ENCODE data around the gene CD22. TPM values are rescaled to one million over a fixed set of nuclear protein-coding genes. Genes with fewer than 3 reads are reported as not detected.
A peak's percentile ranks its signal among the peaks of the same experiment; 100 is the strongest.

The CD22 gene
- total and polyA plus RNA-seq, 3 donors from 2014 or later = 10.1 to 15.0 (median 15.0) TPM

- TF ChIP-seq POLR2A (IDR thresholded peaks at IDR 0.05) (no peak), CTCF (IDR thresholded peaks at IDR 0.05) (no peak)
- no peak for DNase-seq
- Histone ChIP-seq H3K36me3 (ENCODE audit: low read depth, missing control alignments) (no peaks in the 10 kb centered on the region), H3K9me3 (no peaks in the 10 kb centered on the region), H3K27me3 (no peaks in the 10 kb centered on the region), H3K27ac (no peak overlapping the region), H3K4me3 (no peak overlapping the region), H3K4me1 (no peaks in the 10 kb centered on the region)
- intact Hi-C loops (cut with DNase I; ENCODE audit: low total_unique reads) = no loop called here
- 87 to 92% methylated on average over 9 to 11 of the region's 11 CpGs for WGBS, 2 donors
These were observed 11.4 kb downstream of the CD22 start for GRCh38 chr19:35340431-35340830.

- Histone ChIP-seq H3K9me3 (no peaks in the 10 kb centered on the region), H3K4me1 (no peaks in the 10 kb centered on the region), H3K4me3 (no peak overlapping the region), H3K36me3 (ENCODE audit: low read depth, missing control alignments) (no peaks in the 10 kb centered on the region), H3K27ac (no peak overlapping the region), H3K27me3 (no peaks in the 10 kb centered on the region)
- 84 to 93% methylated on average over 16 of the region's 16 CpGs for WGBS, 2 donors
- intact Hi-C loops (cut with DNase I; ENCODE audit: low total_unique reads) = no loop called here
- TF ChIP-seq POLR2A (IDR thresholded peaks at IDR 0.05) (no peak), CTCF (IDR thresholded peaks at IDR 0.05) (no peak)
- DNase-seq = no peak
These were observed 12.0 kb downstream of the CD22 start for GRCh38 chr19:35341006-35341405.

- DNase-seq = no peak
These were observed 12.7 kb downstream of the CD22 start for GRCh38 chr19:35341565-35342225.

GRCh38 chr19:35342430-35342829, 13.4 kb downstream of the CD22 start:
- 84 to 87% methylated on average over 5 of the region's 5 CpGs for WGBS, 2 donors
- no peak for DNase-seq
- no peak for TF ChIP-seq POLR2A (IDR thresholded peaks at IDR 0.05)
- no peak for TF ChIP-seq CTCF (IDR thresholded peaks at IDR 0.05)

More at GRCh38 chr19:35341565-35342225, 12.7 kb downstream of the CD22 start:
- H3K4me1 ChIP-seq = no peaks in the 10 kb centered on the region
- H3K27ac ChIP-seq = no peak overlapping the region
- TF ChIP-seq CTCF (IDR thresholded peaks at IDR 0.05) (no peak), POLR2A (IDR thresholded peaks at IDR 0.05) (no peak)
- intact Hi-C loops (cut with DNase I; ENCODE audit: low total_unique reads) = no loop called here
- no peaks in the 10 kb centered on the region for H3K9me3 ChIP-seq
- no peaks in the 10 kb centered on the region for H3K36me3 ChIP-seq (ENCODE audit: low read depth, missing control alignments)
- H3K27me3 ChIP-seq = no peaks in the 10 kb centered on the region
- 92 to 93% methylated on average over 5 to 14 of the region's 14 CpGs for WGBS, 2 donors
- H3K4me3 ChIP-seq = no peak overlapping the region

GRCh38 chr19:35344511-35345031, 15.6 kb downstream of the CD22 start:
- no peaks in the 10 kb centered on the region for H3K36me3 ChIP-seq (ENCODE audit: low read depth, missing control alignments)
- intact Hi-C loops (cut with DNase I; ENCODE audit: low total_unique reads) = no loop called here

More at GRCh38 chr19:35342430-35342829, 13.4 kb downstream of the CD22 start:
- H3K9me3 ChIP-seq = no peaks in the 10 kb centered on the region
- H3K36me3 ChIP-seq (ENCODE audit: low read depth, missing control alignments) = no peaks in the 10 kb centered on the region
- no peak overlapping the region for H3K4me3 ChIP-seq
- H3K27me3 ChIP-seq = no peaks in the 10 kb centered on the region
- H3K27ac ChIP-seq = no peak overlapping the region
- H3K4me1 ChIP-seq = no peaks in the 10 kb centered on the region
- intact Hi-C loops (cut with DNase I; ENCODE audit: low total_unique reads) = no loop called here

More at GRCh38 chr19:35344511-35345031, 15.6 kb downstream of the CD22 start:
- Histone ChIP-seq H3K27me3 (no peaks in the 10 kb centered on the region), H3K4me3 (no peak overlapping the region), H3K4me1 (peaks cover 5% of the 10 kb centered on the region), H3K9me3 (no peaks in the 10 kb centered on the region), H3K27ac (no peak overlapping the region)
- DNase-seq = peak; percentile 3
- no peak for TF ChIP-seq CTCF (IDR thresholded peaks at IDR 0.05)
- 86 to 89% methylated on average over 15 to 17 of the region's 17 CpGs for WGBS, 2 donors
